Activated T-cell treated with anti-CD3 and anti-CD28 coated beads, Interleukin-2, amount 50 U/mL, for 24 hours (primary cell): ENCODE measurements around the gene SOWAHC.

Experiments
- DNase-seq: peaks from one replicate; pipeline ENCODE4 v3.0.0-alpha.2; 2020
- H3K27ac Mint-ChIP-seq: 2 replicates; pipeline ENCODE4 v1.8.0; 2020; ENCODE audit warnings: mild to moderate bottlenecking, mixed read lengths
- H3K27me3 Mint-ChIP-seq: 2 replicates; pipeline ENCODE4 v1.8.0; 2020; ENCODE audit warnings: mixed read lengths
- H3K36me3 Mint-ChIP-seq: 2 replicates; pipeline ENCODE4 v1.8.0; 2020; ENCODE audit warnings: low read depth, mixed read lengths
- H3K4me1 Mint-ChIP-seq: 2 replicates; pipeline ENCODE4 v1.8.0; 2020; ENCODE audit warnings: low read depth, mixed read lengths
- H3K4me3 Mint-ChIP-seq: 2 replicates; pipeline ENCODE4 v1.8.0; 2020; ENCODE audit warnings: mild to moderate bottlenecking, moderate library complexity, mixed read lengths
- H3K9me3 Mint-ChIP-seq: 2 replicates; pipeline ENCODE4 v1.8.0; 2020; ENCODE audit warnings: mixed read lengths

The SOWAHC gene

DNA sequence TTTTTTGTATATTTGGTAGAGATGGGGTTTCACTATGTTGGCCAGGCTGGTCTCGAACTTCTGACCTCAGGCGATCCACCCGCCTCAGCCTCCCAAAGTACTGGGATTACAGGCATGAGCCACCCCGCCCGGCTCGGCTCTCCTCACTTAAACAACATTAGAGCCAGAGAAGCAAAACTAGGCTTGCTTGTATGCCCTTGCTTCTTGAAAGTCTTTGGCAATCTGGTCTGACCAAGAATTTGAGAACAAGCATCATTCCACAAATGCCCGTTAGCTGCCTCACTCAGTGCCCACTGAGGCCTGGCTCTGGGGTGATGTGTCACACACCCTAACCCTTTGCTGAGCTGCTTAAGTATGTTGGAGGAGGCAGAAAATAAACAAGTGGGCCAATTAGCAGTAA is 33.5 kb downstream of the SOWAHC start:
- Mint-ChIP-seq H3K9me3 (no peaks in the 10 kb centered on the region), H3K27ac (no peak overlapping the region)

DNA sequence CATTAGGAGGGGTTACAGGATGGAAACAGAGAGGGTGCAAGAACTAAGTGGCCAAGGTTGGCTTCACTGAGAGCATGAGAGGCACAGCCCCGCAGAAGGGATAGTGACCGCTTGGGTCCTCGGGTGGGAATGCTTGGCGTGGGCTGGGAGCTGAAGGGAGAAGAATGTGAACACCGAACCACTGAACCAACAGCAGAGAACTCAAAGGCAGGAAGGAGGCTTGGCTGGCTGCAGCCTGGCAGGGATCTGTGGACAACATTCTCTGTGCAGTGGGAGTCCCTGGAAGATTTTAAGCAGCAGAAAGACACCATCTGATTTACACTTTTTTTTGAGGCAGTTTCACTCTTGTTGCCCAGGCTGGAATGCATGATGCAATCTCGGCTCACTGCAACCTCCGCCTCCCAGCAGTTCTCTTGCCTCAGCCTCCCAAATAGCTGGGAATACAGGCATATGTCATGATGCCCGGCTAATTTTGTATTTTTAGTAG is 33.9 kb downstream of the SOWAHC start:
- Mint-ChIP-seq H3K4me1 (no peaks in the 10 kb centered on the region), H3K36me3 (no peaks in the 10 kb centered on the region), H3K27me3 (peaks cover 27% of the 10 kb centered on the region), H3K9me3 (no peaks in the 10 kb centered on the region), H3K4me3 (no peak overlapping the region), H3K27ac (no peak overlapping the region)
- no peak for DNase-seq

More for the DNA sequence above, 33.5 kb downstream of the SOWAHC start:
- no peak for DNase-seq
- H3K4me1 Mint-ChIP-seq, result no peaks in the 10 kb centered on the region
- H3K4me3 Mint-ChIP-seq, result no peak overlapping the region
- H3K36me3 Mint-ChIP-seq, result no peaks in the 10 kb centered on the region
- H3K27me3 Mint-ChIP-seq, result peaks cover 23% of the 10 kb centered on the region

DNA sequence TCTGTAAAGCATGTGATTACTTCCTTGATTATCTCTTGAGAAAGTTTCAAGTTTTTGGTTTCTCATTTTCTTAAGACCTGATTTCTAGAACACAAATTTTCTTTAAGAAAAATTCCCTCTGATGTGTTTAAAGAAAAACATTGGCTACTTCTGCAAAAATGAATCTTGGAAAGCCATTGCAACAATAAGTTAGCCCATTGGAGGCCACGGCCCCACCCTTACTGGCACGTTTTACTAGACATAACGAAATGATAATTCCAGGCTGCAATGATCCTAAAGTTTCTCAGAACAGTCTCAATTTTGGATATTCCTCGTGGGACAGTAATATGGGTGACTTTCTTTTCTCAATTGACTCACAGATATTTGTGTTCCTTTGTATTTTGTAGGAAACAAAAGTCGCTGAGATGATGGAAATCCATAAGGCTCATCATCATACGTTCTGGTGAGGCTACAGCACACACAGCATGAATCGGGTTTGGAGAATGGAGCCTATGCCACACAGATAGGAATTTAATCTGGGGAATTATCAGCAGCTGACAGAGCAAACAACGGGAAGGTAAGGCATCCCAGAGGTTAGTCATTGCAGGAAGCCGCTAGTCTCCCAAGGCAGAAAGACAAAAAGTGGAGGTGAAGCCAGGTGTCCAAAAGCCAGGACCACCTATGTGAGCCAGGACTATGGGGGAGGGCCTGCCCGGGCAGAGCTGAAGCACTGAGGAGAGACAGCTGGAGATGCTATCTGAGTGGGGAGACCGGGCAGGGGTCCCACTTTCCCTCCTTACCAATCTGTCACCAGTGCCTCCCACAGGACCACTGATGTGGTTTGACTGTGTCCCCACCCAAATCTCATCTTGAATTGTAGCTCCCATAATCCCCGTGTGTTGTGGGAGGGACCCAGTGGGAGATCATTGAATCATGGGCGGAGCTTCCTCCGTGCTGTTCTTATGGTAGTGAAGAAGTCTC is 35.9 kb downstream of the SOWAHC start:
- no peaks in the 10 kb centered on the region for H3K36me3 Mint-ChIP-seq
- H3K9me3 Mint-ChIP-seq, result no peaks in the 10 kb centered on the region
- no peak for DNase-seq
- H3K27me3 Mint-ChIP-seq, result peaks cover 27% of the 10 kb centered on the region
- H3K27ac Mint-ChIP-seq, result no peak overlapping the region
- no peaks in the 10 kb centered on the region for H3K4me1 Mint-ChIP-seq
- no peak overlapping the region for H3K4me3 Mint-ChIP-seq

DNA sequence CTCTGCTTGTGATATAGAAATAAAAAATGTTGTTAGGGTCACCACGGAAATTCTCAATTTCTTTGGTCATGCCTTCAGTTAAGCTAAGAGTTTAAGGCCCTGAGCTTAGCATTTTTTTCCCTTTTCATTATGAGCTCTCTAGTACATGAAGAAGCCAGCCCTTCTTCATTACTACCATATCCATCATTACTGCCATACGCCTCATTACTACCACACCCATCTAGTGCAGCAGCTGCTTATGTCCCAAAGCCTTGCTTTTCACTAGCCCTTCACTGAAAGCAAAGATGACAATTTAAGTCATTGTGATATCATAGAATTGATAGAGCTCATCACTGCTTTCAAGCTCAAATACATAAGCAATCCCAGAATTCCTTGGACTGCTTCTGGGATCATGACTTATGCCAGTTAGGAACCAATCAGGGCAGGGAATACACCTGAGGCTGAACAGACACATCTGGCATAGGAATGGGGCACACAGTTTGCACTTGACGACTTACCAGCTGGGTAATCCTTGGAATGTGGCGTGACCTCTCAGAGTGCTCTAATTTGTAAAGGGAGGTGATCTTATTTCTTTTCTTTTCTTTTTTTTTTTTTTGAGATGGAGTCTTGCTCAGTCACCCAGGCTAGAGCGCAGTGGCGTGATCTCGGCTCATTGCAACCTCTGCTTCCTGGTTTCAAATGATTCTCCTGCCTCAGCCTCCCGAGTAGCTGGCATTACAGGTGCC is 40.3 kb downstream of the SOWAHC start:
- Mint-ChIP-seq H3K27me3 (peaks cover 22% of the 10 kb centered on the region), H3K36me3 (no peaks in the 10 kb centered on the region), H3K4me3 (no peak overlapping the region), H3K27ac (no peak overlapping the region), H3K4me1 (no peaks in the 10 kb centered on the region), H3K9me3 (no peaks in the 10 kb centered on the region)
- no peak for DNase-seq

DNA sequence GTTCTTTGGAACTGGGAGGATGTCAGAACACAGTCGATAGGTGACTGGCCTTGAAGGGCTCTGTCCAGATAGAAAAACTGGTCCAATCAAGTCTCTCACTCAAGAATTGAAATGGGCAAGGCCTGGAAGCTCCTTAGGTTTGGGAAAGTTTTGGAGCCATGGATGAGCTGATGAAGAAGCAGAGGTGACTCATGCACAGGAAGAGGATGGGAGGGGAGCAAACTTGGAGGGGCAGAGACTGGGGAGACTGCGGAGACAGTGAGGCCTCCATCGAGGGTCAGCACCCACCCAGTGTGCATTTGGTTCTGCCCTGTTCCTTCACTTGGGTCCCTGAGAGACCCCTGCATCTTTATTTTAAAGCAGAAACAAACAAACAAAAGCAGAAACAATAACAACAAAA is 41.1 kb downstream of the SOWAHC start:
- Mint-ChIP-seq H3K36me3 (no peaks in the 10 kb centered on the region), H3K4me3 (no peak overlapping the region), H3K9me3 (no peaks in the 10 kb centered on the region), H3K4me1 (no peaks in the 10 kb centered on the region), H3K27ac (no peak overlapping the region), H3K27me3 (peaks cover 16% of the 10 kb centered on the region)
- DNase-seq, result no peak

DNA sequence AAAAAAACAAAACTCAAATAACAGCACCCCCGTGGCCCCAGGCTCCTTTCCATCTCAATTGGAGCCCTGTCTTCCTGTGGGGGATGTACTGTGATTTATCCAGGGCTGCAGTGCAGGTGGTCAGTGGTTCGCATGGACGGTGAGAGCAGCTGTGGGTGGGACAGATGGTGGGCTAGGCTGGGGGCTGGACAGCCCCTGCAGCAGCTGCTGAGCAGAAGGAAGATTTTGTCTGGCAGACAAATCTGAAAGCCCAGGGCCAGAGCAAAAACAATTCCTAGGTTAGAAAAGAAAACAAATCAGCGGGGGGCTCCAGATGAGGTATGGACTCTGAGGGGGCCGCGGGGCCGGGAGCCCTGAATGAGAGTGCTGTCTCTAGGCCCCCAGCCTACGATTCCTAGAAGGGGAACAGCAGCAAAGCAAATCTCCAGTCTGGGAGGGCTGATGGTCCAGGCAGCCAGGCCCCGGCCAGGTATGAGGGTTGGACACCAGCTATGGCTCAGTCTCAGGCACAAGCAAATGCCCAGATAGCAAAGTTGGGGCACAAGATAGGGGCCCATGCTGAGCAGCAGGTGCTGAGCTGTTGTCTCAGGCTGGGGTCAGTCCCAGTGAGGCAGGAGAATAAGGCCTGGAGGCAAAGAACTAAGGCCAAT is 45.4 kb downstream of the SOWAHC start:
- Mint-ChIP-seq H3K4me3 (no peak overlapping the region), H3K9me3 (no peaks in the 10 kb centered on the region), H3K27me3 (peaks cover 8% of the 10 kb centered on the region), H3K27ac (no peak overlapping the region), H3K4me1 (no peaks in the 10 kb centered on the region), H3K36me3 (no peaks in the 10 kb centered on the region)
- DNase-seq, result no peak

DNA sequence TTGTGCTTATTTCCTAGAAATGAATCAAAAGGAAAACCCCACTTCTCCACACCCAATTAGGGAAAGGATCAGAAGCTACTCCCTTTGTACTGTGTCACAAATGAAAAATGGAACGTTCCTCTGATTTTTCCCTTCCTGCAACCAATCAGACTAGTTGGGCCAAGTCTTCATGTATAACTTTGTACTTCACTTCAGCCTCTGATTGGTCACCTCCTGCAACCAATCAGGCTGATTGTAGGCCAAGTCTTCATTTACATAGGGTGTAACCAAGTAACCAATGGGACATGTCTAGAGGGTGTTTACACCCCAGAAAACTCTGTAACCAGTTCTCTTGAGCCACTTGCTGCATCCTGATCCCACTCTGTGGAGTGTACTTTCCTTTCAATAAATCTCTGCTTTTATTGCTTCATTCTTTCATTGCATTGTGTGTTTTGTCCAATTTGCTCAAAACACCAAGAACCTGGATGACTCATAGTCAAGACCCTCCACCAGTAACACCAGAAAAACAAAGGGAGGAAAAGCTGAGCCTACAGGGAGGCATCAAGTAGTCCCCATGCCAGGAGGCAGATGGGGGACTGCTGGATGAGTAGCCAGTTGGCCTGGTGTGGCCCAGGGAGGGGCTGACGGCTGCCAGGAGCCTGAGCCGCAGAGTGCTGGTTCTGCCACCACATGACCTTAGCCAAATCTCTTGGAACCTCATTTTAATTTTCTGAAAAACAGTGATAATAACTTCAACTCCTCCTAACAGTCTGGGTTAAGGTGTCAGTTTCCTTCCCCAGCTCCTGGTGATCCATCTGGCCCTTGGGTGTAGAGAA is 46.1 kb downstream of the SOWAHC start:
- Mint-ChIP-seq H3K4me1 (no peaks in the 10 kb centered on the region), H3K27me3 (peaks cover 8% of the 10 kb centered on the region), H3K4me3 (no peak overlapping the region), H3K9me3 (no peaks in the 10 kb centered on the region), H3K36me3 (no peaks in the 10 kb centered on the region), H3K27ac (no peak overlapping the region)
- no peak for DNase-seq

DNA sequence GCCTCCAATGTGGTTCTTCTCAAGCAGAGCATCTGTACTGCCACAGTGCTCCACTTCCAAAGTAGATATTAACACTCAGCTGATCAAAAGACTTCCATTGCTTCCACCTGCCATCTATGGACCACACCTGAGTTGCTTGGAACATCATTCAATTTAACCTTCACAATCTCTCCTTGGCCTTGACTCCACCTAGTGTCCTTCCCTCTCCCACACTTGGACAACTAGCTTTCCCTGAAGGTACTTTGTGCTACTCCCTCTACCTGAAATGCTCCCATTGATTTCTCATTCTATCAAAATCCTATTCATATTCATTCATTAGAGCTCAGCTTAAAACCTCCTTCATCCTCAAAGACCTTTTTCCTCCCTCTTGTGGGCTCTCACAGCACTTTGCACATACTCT is 48.7 kb downstream of the SOWAHC start:
- H3K27me3 Mint-ChIP-seq, result peaks cover 22% of the 10 kb centered on the region
- no peak for DNase-seq
- H3K36me3 Mint-ChIP-seq, result no peaks in the 10 kb centered on the region
- no peak overlapping the region for H3K27ac Mint-ChIP-seq
- no peaks in the 10 kb centered on the region for H3K9me3 Mint-ChIP-seq
- H3K4me3 Mint-ChIP-seq, result no peak overlapping the region
- no peaks in the 10 kb centered on the region for H3K4me1 Mint-ChIP-seq

DNA sequence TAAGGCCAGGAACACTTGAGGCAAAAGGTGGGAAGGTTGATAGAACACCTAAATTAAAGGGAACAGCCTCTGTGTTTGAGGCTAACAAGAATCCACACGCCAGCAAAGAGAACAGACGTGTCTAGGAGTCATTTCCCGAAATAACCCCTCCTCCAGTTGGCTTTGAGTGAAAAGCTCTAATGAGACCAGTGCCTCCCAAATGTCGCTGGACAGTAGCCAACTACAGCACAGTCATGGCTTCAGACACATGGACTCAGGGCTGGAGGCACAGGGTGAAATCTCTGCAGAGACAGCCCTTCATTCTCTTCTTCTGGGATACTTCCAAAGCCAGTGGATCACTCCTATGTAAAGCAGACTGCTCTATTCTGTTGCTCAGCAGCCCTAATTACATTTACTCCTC is 49.6 kb downstream of the SOWAHC start:
- H3K4me1 Mint-ChIP-seq, result no peaks in the 10 kb centered on the region
- no peak for DNase-seq
- no peak overlapping the region for H3K27ac Mint-ChIP-seq
- peaks cover 22% of the 10 kb centered on the region for H3K27me3 Mint-ChIP-seq
- no peaks in the 10 kb centered on the region for H3K36me3 Mint-ChIP-seq
- no peaks in the 10 kb centered on the region for H3K9me3 Mint-ChIP-seq
- no peak overlapping the region for H3K4me3 Mint-ChIP-seq

DNA sequence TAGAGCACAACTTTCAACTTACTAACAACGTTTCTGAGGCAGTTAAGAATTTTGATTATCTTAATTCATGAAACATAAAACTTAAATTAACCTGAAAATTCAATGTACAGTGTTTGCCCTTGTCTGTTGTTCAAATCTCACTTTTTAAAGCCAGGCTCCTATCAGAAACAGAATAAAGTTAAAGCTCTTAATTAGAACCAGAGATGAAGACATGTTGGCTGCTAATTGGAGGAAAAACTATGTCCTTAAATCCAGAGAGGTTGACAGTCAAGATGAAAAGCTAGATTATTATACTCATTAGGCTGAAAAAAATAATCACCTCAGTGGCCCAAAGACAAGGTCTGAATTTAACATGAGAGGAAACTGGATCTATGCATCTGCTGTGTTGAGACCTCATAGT is 52.3 kb downstream of the SOWAHC start:
- DNase-seq, result no peak
- Mint-ChIP-seq H3K9me3 (no peaks in the 10 kb centered on the region), H3K36me3 (no peaks in the 10 kb centered on the region), H3K27me3 (peaks cover 22% of the 10 kb centered on the region), H3K4me3 (no peak overlapping the region), H3K27ac (no peak overlapping the region), H3K4me1 (no peaks in the 10 kb centered on the region)
